HG02610 (cell line): ENCODE data around the gene PRDM16.
"Not testable (repeated sequence)": the region's sequence is repeated elsewhere in the genome, so short reads cannot be mapped to it uniquely, and the experiment has no call there.

ENCODE experiments used
- ATAC-seq: cut with Tn5 transposase; IDR thresholded peaks from one replicate; pipeline ENCODE4 v1.9.1; 2021; ENCODE audit warnings: mild to moderate bottlenecking, moderate library complexity; ENCODE audit not compliant: unreplicated experiment

The PRDM16 gene

DNA sequence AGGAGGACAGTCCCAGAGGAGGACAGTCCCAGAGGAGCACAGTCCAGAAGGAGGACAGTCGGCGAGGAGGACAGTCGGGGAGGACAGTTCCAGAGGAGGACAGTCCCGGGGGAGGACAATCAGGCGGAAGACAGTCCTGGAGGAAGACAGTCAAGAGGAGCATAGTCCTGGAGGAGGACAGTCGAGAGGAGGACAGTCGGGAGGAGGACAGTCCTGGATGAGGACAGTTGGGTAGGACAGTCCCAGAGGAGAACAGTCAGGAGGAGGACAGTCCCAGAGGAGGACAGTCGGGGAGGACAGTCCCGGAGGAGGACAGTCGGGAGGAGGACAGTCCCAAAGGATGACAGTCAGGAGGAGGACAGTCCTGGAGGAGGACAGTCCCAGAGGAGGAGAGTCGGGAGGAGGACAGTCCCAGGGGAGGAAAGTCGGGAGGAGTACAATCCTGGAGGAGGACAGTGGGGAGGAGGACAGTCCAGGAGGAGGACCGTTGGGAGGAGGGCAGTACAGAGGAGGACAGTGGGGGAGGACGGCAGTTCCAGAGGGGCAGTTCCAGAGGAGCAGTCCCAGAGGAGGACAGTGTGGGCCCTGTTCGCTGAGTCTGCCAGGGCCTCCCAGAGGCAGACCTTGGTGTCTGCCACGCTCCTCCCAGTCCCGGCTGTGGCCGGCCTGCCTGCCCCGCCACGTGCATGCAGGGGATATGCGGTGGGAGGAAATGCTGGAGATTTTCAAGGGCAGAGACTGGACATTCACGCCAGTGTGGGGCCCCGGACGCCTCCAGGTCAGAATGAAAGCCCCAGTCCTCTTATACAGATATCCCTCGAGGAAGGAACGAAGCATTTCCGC is 201.6 kb downstream of the PRDM16 start:
- no peak for ATAC-seq

- ATAC-seq = no peak
These were observed 202.9 kb downstream of the PRDM16 start for GRCh38 chr1:3271866-3272265.

- no peak for ATAC-seq
These were observed 203.5 kb downstream of the PRDM16 start for GRCh38 chr1:3272321-3273045.

GRCh38 chr1:3273447-3273846 is 204.4 kb downstream of the PRDM16 start:
- no peak for ATAC-seq

DNA sequence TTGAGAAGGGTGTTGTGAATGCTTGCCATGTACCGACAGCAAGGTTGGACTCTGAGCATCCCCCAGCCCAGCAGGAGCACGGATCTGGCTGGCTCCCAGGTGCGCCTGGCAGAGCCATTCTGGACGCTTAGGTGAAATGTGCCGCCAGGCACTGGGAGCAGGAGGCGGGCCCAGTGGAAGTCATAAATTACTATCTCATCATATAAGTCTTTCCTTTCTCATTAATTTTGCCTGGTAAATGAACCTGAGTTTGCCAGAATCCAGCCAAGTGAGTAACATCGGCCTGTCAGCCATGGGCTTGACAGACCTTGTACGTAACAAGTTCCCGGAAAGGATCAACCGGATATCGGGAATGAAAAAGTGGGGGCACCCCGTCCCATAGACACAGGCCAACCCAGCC is 206.0 kb downstream of the PRDM16 start:
- ATAC-seq = no peak

DNA sequence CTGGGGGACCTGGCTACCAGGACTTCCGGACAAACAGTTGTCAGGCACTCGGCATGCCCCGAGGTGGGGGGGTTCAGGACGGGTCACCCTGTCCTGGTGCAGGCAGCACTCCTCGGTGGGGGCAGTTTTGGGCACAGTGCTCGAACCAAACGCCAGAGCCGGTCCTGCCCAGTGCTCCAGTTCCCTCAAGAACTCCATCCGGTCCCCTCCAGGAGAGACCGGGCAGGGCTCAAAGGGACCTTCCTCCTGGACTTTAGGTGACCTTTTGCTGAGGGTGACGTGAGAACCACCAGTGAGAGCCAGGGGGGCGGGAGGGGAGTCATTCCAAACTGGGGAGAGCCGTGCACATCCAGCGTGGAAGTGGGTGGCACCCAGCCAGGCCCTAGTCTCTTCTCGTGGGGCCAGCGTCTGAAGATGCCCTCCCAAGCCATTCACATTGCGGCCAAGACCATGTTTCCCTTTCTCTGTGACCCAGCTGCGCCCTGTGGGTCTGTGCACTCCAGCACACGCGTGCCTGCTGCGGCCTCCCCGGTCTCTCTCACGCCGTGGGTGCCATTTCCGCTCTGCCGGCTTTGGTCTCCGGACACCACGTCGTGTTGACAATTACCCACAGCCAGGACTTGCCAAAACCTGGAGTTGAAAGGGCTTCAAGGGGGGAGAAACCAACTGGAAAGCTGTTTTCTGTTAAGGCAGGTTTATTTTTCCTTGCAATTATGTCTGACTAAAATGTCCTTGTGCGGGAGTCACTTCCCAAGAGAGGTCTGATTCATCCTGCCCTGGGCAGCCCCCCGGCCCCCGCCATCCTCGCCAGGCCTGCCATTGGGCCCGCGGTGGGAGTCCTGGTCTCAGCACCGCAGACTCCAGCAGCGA is 206.7 kb downstream of the PRDM16 start:
- no peak for ATAC-seq

- ATAC-seq = no peak
These were observed 207.4 kb downstream of the PRDM16 start for GRCh38 chr1:3276341-3276800.

- ATAC-seq = no peak
These were observed 208.0 kb downstream of the PRDM16 start for GRCh38 chr1:3277011-3277471.

DNA sequence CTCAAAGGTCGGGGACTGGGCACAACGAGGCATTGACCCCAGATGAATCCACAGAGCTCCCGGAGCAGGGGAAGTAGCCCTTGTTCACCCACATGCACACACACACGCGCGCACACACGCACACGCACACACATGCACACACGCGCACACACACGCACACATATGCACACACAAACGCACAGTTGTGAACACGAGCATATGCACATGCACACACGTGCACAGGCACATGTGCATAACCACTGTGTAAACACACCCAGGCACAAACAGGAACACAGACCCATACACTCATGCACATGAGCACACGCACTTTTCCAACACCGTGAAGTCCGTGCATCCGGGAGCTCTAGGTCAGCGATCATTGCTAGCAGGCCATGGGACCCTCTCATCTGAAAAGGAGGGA is 208.6 kb downstream of the PRDM16 start:
- ATAC-seq = no peak

- ATAC-seq = no peak
These were observed 209.6 kb downstream of the PRDM16 start for GRCh38 chr1:3278416-3279181.

GRCh38 chr1:3279182-3279470 is 210.1 kb downstream of the PRDM16 start:
- ATAC-seq = no peak

DNA sequence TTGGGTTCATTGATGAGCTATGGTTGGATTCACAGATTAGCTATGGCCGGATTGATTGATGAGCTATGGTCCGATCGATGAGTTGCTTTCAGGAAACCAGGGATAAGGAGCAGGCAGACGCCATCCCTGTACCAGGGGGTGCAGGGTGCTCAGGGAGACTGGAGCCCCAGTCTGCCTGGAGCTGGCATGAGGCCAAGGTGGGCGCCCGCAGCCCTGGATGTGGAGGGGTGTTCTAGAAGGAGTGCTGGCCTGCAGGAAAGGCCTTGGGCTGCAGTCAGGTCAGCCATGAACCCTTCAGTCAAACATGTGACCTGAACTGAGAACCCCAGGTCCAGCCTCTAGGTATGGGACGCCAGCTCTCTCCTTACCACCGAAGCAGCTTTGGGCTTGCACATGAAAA is 212.7 kb downstream of the PRDM16 start:
- ATAC-seq = no peak

- no peak for ATAC-seq
These were observed 213.2 kb downstream of the PRDM16 start for GRCh38 chr1:3282186-3282585.

- ATAC-seq = no peak
These were observed 213.8 kb downstream of the PRDM16 start for GRCh38 chr1:3282656-3283430.

DNA sequence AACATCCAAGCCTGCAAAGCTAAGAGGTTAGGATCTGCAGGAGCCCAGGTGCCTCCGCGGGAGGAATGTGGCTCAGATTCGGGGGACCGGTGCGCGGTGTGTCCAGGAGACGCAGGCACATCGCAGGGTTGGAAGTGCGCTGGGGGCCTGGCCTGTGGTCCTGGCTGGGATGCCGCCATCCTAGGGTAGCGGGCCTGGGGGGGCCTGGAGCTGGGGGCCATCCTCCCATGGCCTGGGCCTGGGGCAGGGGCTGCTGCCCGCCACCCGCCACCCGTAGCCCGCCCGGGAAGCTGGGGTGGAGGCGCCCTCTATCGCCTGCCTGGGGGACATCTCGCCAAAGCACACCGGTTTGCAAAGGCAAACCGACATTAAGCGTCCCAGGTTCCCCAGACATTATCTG is 214.8 kb downstream of the PRDM16 start:
- ATAC-seq = no peak

GRCh38 chr1:3284691-3285090 is 215.7 kb downstream of the PRDM16 start:
- ATAC-seq = no peak

GRCh38 chr1:3285106-3285740 is 216.2 kb downstream of the PRDM16 start:
- ATAC-seq = no peak

- not testable (repeated sequence) for ATAC-seq
These were observed 218.1 kb downstream of the PRDM16 start for GRCh38 chr1:3287095-3287494.

DNA sequence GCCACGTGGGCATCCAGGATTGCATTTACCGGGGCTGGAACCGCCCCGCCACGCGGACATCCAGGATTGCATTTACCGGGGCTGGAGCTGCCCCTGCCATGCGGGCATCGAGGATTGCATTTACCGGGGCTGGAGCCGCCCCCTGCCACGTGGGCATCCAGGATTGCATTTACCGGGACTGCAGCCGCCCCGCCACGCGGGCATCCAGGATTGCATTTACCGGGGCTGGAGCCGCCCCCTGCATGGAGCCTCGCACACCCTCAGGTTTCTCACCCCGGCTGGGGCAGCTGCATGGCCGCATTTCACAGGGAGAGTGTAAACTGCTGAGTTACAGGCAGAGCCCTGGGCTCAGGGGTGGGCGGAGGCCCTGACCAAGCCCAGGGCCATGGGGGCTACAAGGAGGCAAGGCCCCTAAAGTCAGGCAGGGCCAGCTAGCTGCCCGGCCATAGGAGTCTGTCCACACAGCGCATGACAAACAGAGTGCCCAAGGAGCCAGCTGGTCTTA is 218.7 kb downstream of the PRDM16 start:
- no peak for ATAC-seq
